ENCODE measurements around the gene FICD. TPM values are rescaled to one million over a fixed set of nuclear protein-coding genes. Genes with fewer than 3 reads are reported as not detected.
A peak's percentile ranks its signal among the peaks of the same experiment; 100 is the strongest.

Gene FICD
- total RNA-seq, 1 experiment from 2014 or later, result 10.1 TPM

DNA sequence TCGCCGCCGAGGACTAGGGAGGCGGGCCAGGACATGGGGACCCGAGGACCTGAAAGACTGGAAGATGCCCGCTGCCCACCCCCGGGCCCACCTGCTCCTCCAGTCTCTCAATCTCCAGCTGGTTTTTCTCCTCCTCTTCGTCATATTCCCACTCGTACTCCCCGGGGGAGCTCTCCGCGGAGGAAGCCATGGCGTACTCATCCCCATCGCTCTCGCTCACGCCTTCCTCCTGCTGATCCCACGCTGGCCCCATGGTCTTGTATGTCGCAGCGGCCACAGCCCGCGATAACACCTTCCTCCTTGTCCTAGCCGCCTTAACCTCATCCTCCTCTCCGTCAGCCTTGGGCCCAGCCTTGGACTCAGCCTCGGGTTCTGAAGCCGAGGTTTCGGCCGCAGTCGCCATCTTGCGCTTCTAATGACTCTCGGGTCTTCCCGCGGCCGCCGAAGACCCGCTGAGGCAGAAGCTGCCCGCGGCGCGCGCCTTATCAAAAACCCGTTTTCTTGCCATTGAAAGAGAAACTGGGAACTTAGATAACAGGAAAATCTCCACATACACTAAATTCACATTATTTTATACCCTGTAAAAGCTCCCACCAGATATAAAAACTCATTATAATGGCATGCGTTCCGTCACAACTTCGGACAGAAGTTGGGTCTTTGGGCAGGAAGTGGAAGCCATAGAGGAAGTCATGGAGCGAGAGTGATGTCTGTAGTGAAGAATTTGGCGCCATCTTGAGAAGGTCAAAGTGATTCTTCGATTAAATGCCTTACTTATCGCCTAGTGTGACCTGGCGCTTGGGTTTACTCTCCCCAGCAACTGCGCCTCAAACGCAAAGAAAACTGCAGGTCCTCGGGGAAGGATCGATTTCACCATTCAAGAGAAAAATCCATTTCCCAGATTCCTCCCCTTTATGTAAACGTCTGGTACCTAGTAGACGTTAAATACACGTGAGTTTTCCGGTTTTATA, 46.0 kb downstream of the FICD start, which contains the start of gene SART3:
SART3 (minus strand) TSS at position 422 of the 968 bp plus-strand sequence; CDS start at position 403, 19 bp downstream.
- TF ChIP-seq, protein P1, sequence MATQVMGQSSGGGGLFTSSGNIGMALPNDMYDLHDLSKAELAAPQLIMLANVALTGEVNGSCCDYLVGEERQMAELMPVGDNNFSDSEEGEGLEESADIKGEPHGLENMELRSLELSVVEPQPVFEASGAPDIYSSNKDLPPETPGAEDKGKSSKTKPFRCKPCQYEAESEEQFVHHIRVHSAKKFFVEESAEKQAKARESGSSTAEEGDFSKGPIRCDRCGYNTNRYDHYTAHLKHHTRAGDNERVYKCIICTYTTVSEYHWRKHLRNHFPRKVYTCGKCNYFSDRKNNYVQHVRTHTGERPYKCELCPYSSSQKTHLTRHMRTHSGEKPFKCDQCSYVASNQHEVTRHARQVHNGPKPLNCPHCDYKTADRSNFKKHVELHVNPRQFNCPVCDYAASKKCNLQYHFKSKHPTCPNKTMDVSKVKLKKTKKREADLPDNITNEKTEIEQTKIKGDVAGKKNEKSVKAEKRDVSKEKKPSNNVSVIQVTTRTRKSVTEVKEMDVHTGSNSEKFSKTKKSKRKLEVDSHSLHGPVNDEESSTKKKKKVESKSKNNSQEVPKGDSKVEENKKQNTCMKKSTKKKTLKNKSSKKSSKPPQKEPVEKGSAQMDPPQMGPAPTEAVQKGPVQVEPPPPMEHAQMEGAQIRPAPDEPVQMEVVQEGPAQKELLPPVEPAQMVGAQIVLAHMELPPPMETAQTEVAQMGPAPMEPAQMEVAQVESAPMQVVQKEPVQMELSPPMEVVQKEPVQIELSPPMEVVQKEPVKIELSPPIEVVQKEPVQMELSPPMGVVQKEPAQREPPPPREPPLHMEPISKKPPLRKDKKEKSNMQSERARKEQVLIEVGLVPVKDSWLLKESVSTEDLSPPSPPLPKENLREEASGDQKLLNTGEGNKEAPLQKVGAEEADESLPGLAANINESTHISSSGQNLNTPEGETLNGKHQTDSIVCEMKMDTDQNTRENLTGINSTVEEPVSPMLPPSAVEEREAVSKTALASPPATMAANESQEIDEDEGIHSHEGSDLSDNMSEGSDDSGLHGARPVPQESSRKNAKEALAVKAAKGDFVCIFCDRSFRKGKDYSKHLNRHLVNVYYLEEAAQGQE (IDR thresholded peaks at IDR 0.05; ENCODE audit: insufficient read depth in 1 of 2, low read depth in 2 of 2, low read length in 1 of 2), result no peak
- TF ChIP-seq, protein P2, sequence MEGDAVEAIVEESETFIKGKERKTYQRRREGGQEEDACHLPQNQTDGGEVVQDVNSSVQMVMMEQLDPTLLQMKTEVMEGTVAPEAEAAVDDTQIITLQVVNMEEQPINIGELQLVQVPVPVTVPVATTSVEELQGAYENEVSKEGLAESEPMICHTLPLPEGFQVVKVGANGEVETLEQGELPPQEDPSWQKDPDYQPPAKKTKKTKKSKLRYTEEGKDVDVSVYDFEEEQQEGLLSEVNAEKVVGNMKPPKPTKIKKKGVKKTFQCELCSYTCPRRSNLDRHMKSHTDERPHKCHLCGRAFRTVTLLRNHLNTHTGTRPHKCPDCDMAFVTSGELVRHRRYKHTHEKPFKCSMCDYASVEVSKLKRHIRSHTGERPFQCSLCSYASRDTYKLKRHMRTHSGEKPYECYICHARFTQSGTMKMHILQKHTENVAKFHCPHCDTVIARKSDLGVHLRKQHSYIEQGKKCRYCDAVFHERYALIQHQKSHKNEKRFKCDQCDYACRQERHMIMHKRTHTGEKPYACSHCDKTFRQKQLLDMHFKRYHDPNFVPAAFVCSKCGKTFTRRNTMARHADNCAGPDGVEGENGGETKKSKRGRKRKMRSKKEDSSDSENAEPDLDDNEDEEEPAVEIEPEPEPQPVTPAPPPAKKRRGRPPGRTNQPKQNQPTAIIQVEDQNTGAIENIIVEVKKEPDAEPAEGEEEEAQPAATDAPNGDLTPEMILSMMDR (IDR thresholded peaks at IDR 0.05), result no peak
- peak; percentile 58 for TF ChIP-seq POLR2AphosphoS5 (IDR thresholded peaks at IDR 0.05; ENCODE audit: low read depth, low read length)
- TF ChIP-seq SIN3A (IDR thresholded peaks at IDR 0.05; ENCODE audit: borderline replicate concordance, insufficient read depth, low read depth, low read length), result peak; percentile 62; the same call in 1 of the 2 replicates
- Histone ChIP-seq H3K4me3 (ENCODE audit: low read depth in 2 of 2, low read length in 2 of 2) (peak within 1 kb of the TSS; percentile 100), H3K9me3 (ENCODE audit: control insufficient read depth, insufficient read depth, low read depth, low read length) (no peaks in the 10 kb centered on the region), H3K27me3 (ENCODE audit: control insufficient read depth, insufficient read depth, low read length) (no peaks in the 10 kb centered on the region), H3K36me3 (ENCODE audit: control insufficient read depth, insufficient read depth, low read length) (peaks cover 27% of the 10 kb centered on the region), H3K4me1 (ENCODE audit: control insufficient read depth, insufficient read depth, low read length) (peaks cover 37% of the 10 kb centered on the region), H3K27ac (ENCODE audit: low read length) (peak within 1 kb of the TSS; percentile 99)
- ChIA-PET CTCF (interaction anchor here (0.5 to 0.8 kb wide), 2 partner anchors 19 to 57 kb away, joined by 3 to 11 read pairs; no protein-coding TSS in a partner anchor), POLR2A (interaction anchor here (0.6 to 0.7 kb wide), 3 partner anchors 15 to 266 kb away, joined by 3 to 7 read pairs (median 6); no protein-coding TSS in a partner anchor)
- no TSS peak for BruUV-seq (replicated peaks)
- ATAC-seq (peak; percentile 71), DNase-seq (ENCODE audit: low read depth, low spot score) (peak; percentile 83)
- in situ Hi-C loops (cut with HindIII; ENCODE audit: low pct_unique_long_range_greater_than_20kb, low sequenced_read_pairs), result no loop called here
- intact Hi-C loops (cut with micrococcal nuclease; ENCODE audit: unreplicated experiment), result loop anchor here (5.0 kb wide), 1 partner anchor 531 kb away; the partner anchor contains the start of gene ALKBH2

DNA sequence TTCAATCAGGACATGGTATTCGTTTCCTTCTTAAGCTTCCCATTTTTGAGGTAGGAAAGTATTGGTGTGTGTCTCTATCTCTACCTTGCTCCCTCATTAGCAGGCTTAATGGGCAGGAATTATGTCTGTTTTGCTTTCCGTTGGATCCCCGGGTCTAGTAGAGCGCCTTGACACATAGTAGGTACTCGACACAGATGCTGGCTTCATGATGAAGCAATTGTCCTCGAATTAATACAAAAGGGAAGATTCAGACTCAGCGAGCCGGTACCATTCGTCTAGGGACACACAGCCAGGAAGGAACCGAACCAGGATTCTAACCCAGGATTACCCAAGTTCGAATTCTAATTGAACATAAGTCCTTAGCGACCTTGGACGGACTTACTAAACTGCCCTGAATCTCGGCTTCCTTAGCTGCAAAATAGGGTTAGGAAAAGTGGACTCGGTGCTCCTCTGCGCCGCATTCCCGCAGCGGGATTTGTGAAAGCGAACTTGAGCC, 46.8 kb downstream of the FICD start:
- BruUV-seq (replicated peaks), result no TSS peak
- TF ChIP-seq, protein P2 (IDR thresholded peaks at IDR 0.05), result no peak
- TF ChIP-seq TCF7L2 (IDR thresholded peaks at IDR 0.05; ENCODE audit: low read depth, low read length), result no peak
- TF ChIP-seq, protein P1 (IDR thresholded peaks at IDR 0.05; ENCODE audit: insufficient read depth in 1 of 2, low read depth in 2 of 2, low read length in 1 of 2), result 0 out of 4 replicates have a peak, but pooled peaks of 1 of the 2 experiments have one; percentile 27
- H3K9me3 ChIP-seq (ENCODE audit: control insufficient read depth, insufficient read depth, low read depth, low read length), result no peaks in the 10 kb centered on the region
- H3K27me3 ChIP-seq (ENCODE audit: control insufficient read depth, insufficient read depth, low read length), result no peaks in the 10 kb centered on the region
- peaks cover 35% of the 10 kb centered on the region for H3K4me1 ChIP-seq (ENCODE audit: control insufficient read depth, insufficient read depth, low read length)
- H3K36me3 ChIP-seq (ENCODE audit: control insufficient read depth, insufficient read depth, low read length), result peaks cover 31% of the 10 kb centered on the region
- peak; percentile 18 for ATAC-seq
- peak overlapping the region; percentile 99 for H3K27ac ChIP-seq (ENCODE audit: low read length)
- intact Hi-C loops (cut with micrococcal nuclease; ENCODE audit: unreplicated experiment), result loop anchor here (5.0 kb wide), 1 partner anchor 530 kb away; the partner anchor contains the start of gene ALKBH2
- POLR2A ChIA-PET, result no interaction called here
- in situ Hi-C loops (cut with HindIII; ENCODE audit: low pct_unique_long_range_greater_than_20kb, low sequenced_read_pairs), result no loop called here
- H3K4me3 ChIP-seq (ENCODE audit: low read depth in 2 of 2, low read length in 2 of 2), result peak overlapping the region; percentile 100
- CTCF ChIA-PET, result interaction anchor here (0.5 to 1.1 kb wide), 2 partner anchors 20 to 56 kb away, joined by 6 to 11 read pairs; no protein-coding TSS in a partner anchor
- DNase-seq (ENCODE audit: low read depth, low spot score), result no peak
